GM11168 (cell line): ENCODE measurements around the gene KAZALD1.
"Not testable (repeated sequence)": the region's sequence is repeated elsewhere in the genome, so short reads cannot be mapped to it uniquely, and the experiment has no call there.

Source experiments
- in situ Hi-C: fragments of 300-500 bp; cut with MboI; formaldehyde crosslinking; loops from one replicate; pipeline ENCODE4 v1.12.0; 2022; ENCODE audit warnings: low sequenced_read_pairs; ENCODE audit not compliant: unreplicated experiment

Gene KAZALD1

DNA sequence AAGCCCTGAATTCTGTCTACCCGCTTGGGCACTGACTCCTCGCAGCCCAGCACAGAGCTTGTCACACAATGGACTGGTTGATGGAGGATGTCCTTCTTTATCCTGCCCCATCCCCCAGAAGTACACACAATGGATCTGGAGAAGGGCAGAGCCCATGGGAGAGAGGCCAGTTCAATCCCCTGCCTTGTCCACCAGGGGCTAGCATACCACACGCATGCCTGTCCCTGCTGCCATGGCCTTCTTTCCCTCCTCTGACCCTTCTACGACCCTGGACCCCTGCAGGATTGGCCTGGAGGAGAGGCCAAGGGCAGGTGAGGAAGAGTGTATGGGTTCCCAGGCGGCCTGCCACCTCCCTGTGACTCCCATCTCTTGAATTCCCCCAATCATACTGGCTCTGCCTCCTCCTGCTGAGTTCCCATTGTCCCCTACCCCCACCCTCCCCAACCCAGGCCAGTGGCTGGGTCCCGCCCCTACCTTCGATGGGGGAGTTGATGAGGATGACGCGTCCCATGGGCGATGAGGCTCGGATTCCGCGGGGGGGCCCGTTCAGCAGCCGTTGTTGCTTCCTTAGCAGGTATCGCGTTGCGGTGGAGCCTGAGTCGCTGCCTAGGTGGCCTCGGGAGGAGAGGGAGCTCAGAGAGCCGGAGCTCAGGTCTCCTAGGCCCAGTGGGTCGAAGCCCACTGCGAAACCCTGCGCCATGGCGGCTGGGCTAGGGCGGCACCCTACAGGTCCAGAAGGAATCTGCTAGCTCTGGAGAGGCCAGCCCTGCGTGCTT, 32.1 kb upstream of the KAZALD1 start:
- in situ Hi-C loops = no loop called here

DNA sequence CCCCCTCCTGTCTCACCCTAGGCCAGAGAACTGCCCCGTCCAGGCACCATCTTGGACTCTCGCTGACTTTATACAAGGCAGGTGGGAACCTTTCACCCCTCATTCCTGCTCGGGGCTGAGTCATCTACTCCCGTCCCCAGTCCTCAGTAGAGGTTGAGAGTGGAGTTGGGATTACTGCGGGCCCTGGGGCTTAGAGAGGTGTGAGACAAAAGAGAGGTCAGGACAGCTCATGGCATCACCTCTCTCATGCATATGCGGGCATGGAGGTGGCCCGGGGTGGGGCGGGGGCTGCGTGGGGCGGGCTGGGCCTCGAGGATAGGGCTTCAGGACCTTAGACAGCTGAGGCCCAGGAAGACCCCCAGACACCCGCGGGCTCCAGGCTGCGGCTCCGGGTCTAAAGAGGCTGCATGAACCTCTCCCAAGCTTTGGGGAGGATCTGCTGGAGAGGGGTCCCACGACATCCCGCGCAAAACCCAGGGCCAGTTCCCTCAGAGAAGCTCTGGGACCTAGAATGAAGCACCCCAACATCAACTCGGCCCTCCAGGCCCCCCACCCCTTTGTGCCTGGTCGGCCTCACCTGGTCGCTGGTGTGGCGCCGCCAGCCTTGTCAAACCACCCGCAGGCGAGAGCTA, 31.2 kb upstream of the KAZALD1 start:
- in situ Hi-C loops = no loop called here

DNA sequence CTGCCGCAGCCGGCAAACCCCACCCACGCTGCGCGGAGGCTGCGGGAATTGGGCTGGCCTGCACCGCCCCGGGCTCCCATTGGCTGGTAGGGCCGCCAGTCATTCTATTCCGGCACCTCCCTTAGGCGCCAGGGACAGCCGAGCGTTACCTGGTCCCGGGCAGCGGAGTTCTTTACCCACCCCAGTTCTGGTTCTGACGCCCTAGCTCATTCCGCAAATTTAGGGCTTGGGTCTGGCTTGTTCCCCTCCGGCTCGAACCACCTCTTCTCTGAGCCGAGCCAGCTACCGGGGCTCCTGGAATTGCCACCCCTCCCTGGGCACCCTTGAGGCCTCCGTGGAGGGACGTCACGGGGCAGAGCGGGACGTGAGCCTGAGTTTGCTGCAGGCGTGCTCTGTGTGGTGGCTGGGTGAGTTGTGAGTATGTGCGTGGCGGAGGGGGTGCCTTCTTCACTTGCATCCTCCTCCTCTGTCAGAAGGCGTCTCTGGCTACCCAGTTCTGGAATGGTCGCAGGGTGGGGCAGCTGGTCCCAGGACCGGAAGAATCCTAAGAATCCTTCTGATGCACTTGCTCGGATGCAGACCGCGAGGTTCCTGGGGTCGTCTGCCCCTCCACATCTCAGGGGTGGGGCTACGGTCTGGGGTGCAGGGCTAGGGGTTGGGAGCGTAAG, 30.5 kb upstream of the KAZALD1 start, which contains the start of the genes PDZD7 and SFXN3:
TSS of gene PDZD7 (minus strand) at position 2 of the 668 bp plus-strand sequence. CDS start 910 bp downstream, outside the sequence.
TSS of gene SFXN3 (plus strand) at position 107 of the 668 bp plus-strand sequence. CDS start 3,461 bp downstream, outside the sequence.
- in situ Hi-C loops = no loop called here

DNA sequence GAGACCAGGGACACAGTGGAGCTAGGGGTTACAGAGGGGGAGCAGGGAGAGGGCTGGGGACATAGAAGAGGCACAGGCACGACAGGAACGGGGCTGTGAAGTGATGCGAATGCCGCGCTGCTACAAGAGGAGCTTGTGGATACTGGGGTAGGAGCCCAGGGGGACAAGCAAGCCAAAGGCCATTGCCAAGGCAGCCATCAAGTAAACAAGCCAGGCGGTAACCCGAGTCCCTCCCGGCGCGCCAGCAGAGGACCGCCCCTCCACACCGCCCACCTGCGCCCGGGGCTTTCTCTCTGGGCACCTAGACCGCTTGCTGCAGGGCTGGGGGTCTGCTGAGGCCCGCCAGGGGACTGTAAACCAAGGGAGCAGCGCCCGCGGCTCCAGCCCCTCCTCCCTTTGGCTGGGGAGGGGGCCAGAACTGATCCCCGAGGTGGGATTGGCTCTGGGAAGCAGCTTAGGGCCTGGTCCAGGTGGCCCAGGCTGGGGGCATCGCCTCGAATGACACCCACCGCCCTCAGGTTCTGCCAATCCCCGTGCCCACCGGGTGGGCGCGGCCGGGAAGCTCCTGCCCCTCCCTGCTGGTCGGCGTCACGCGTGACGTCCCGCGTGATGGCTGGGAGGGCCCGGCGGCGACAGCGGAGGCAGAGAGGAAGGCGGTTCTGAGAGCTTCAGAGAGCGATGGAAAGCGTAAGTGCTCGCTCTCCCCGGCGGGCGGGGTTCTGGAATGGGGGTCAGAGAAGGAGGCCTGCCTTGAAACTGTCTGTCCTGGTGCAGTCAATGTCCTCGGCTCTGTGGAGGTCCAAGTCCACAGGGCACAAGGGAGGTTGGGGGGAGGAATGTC, 29.8 kb upstream of the KAZALD1 start:
- in situ Hi-C loops = no loop called here

DNA sequence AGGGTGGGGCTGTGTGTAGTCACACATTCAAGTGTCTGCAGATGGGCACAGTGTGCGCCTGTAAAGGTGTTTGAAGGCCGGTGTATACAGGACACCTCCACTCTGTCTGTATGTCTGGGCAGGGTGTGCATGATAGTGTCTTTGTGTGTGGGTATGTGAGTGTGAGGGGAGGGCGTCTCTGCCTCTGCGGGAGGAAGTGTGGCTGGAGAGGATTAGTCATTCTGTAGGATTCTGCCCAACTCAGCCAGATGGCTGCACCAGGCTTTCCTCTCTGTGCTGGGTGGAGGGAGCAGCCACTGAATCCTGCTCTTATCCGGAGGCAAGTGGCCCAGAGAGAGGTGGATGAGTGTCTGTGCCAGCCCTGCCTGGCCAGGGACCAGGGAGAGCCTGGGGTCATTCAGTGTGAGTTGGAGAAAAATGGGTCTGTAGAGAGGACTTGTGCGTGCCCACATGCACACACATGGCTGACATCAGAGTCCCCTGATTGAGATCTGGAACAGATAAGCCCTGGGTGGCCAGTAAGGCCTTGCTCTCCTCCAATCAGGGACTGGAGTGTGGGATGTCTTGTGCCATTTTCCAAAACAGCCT, 29.1 kb upstream of the KAZALD1 start:
- in situ Hi-C loops = no loop called here

DNA sequence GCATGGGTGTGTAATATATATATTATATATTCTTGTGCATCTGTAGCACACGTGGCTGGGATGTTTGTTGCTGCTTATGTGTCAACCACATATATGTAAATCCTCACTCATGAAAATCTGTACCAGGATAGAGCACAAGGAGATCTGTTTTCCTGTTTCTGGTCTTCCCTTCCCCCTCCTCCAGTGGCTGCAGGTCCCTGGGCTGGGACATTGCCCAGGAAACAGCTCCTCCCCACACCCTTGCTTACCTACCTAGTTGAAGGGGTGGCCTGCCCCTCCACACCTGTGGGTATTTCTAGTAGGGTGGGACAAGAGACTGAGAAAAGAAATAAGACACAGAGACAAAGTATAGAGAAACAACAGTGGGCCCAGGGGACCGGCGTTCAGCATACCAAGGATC, 28.5 kb upstream of the KAZALD1 start:
- in situ Hi-C loops = no loop called here

DNA sequence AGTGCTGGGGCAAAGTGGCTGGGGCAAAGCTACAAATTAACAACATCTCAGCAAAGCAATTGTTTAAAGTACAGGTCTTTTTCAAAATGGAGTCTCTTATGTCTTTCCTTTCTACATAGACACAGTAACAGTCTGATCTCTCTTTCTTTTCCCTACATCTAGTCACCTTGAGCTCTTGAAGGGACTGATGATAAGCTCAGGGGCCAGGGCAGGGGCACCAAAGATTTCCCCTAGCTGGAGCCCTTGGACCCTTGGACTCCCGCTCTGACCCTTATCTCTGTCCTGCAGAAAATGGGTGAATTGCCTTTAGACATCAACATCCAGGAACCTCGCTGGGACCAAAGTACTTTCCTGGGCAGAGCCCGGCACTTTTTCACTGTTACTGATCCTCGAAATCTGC, 27.4 kb upstream of the KAZALD1 start:
- in situ Hi-C loops = not testable (repeated sequence)

DNA sequence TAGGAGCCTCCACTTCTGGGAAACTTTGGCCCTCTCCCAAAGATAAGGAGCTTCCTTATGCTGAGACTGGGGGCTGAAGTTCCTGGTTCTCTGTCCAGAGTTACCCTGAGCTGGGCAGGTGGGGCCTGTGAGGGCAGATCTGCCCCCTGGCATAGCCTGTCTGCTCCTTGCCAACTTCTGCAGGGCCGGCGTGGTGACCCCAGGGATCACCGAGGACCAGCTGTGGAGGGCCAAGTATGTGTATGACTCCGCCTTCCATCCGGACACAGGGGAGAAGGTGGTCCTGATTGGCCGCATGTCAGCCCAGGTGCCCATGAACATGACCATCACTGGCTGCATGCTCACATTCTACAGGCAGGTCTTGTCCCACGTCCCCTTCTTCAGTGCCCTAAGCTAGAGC, 26.5 kb upstream of the KAZALD1 start:
- in situ Hi-C loops = no loop called here

DNA sequence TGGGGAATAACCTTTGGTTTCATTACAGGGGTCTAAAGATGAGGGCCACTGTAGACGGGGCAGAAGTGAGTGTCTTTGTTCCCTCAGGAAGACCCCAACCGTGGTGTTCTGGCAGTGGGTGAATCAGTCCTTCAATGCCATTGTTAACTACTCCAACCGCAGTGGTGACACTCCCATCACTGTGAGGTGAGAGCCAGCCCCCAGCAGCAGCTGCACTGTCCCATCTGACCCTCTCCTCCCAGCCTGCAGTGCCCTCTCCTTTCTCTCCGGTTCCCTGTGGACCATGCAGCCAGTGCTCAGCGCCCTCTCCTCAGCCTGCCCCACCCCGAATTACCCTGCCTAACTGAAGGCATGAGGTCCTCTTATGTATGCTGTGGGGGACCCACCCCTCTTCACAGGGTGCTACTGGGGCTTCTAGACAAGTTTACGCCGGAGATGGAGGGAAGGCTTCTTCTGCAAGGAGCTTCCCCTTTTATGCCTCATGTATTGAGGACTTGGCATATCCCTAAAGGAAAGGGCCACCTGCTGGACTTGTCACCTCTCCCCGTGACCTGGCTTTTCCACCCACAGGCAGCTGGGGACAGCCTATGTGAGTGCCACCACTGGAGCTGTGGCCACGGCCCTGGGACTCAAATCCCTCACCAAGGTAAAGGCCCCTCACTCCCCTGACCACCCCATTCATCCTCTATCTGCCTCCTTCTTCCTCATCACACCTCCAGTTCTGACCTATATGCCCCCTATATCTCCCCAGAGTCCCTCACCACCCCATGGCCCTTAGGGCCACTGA, 25.7 kb upstream of the KAZALD1 start:
- in situ Hi-C loops = no loop called here

DNA sequence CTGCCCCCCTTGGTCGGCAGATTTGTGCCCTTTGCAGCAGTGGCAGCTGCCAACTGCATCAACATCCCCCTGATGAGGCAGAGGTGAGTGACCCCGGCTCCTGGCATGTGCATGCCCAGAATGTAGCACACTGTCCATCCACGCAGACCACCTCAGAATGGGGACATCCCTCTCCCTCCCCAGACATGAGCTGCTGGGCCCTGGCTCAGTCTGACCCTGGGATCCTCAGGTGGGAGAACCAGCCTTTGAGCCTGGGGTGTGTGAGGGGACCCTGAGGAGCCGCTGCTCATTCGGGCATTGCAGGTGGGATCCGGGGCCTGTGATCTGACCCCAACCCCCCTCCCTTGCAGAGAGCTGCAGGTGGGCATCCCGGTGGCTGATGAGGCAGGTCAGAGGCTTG, 25.1 kb upstream of the KAZALD1 start:
- in situ Hi-C loops = no loop called here

DNA sequence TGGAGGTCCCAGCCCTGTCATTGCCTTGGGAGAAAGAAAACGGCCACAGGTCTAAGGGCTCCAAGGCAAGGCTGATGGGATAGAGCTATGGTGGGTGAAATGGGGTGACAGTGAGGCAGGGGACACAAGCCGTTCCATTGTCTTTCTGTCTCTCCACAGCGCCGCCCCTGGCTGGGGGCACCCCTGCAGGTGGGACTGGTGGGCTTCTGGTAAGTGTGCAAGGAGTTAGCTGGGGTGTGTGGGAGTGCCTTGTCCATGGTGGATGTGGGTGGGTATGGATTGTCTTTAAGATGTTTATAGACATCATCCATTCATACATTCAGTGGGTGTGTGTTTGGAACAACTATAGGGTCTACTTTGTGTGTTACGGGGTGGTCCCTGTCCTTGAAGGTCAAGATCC, 23.3 kb upstream of the KAZALD1 start:
- in situ Hi-C loops = no loop called here

DNA sequence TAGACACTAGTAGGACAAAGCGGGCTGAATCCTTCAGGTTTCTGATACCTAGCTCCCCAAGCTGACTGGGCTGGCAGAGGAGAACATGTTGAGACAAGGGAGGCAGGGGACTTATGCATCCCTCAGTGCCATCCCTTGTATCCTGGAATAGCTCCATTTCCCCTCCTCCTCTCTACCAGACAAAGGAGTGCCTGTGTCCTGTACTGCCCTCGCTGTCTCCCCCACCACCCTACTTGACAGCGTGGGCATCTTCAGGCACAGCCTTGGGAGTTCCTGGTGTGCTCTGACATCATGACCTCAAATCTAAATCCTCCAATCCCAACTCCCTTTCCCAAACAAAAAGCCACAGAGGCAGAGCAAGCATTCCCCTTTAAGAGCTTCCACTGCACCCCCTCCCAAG, 21.7 kb upstream of the KAZALD1 start:
- in situ Hi-C loops = no loop called here

DNA sequence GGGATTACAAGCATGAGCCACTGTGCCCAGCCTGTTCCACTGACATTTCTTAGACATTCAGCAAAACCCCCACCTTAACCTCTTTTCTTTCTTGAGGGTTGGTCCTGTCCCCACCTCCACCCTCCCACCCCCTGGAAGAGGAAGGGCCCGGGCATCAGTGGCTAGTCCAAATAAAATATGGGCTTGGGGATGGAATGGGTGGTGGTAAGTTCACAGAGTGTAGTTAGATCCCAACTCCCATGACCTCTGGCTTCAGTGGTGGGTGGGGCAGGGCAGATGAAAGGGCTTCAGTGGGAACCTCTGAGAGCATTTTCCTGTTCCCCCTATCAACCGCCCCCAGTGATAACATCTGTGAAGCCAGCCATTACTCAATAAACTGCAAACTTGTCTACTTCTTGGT, 20.9 kb upstream of the KAZALD1 start:
- in situ Hi-C loops = no loop called here

DNA sequence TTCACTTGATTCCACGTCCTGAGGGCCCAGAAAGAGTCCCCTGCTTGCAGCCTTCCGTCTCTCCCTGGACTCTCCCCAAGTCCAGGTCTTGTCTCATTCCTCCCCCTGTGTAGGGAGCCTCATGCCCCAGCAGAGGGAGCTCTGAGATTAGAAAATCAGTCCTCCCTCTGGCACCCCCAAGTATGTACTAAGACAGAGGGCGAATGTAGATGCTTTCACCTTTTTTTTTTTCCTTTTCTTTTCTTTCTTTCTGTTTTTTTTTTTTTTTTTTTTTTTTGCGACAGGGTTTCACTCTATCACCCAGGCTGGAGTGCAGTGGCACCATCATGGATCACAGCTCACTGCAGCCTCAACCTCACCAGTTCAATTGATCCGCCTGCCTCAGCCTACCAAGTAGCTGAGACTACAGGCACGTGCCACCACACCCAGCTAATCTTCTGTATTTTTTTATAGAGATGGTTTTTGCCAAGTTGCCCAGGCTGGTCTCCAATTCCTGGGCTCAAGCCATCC, 20.5 kb upstream of the KAZALD1 start:
- in situ Hi-C loops = no loop called here

DNA sequence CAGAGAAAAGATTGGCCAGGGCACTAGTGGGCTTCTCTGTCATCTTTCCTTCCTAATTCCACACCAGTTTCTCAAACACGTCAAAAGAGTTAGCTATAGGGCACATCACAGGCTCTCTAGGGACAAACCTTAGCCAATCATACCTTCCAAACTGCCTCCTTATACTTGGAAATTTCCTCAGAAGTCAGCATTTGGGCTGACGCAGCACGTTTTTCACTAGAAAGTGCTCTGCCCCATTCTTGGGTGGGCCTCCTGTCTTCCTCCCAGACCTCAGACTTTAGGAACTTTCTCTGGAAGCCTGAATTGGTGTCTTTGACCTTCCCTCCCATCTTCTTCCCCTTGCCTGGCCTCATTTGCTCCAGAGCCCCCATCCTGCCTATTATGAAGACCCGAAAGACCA, 19.7 kb upstream of the KAZALD1 start:
- in situ Hi-C loops = no loop called here

DNA sequence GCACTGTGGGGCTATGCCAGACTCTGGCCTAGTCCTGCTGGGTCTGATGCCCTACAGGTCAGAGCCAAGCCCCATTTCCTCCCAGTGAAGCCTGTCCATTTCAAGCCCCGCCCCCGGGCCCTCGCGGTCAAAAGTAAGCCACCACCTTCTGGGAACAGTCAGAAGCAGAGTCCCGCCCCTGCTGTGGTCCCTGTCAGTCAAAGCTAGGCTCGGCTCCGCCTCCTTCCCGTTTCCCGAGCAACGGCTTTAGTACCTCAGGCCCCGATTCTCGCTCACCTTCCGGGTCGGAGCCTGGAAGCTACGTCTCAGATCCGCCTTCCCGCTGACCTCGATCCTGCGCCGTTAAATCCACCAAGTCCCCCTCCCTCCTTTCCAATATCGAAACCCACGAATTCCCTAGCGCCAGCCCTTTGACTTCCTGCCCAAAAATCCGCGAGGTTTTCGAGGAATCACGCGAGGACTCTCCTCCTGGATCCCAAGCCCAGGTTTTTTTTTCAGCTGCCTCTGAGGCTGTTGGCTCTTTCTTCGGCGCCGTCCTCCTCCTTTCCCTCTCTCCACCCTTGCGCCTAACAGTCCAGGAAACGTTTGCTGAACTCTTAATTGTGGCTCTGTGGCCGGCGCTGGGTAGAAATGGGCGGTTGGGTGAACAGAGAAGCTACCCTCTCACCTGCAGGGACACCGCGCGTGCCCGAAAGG, 19.0 kb upstream of the KAZALD1 start:
- in situ Hi-C loops = no loop called here

DNA sequence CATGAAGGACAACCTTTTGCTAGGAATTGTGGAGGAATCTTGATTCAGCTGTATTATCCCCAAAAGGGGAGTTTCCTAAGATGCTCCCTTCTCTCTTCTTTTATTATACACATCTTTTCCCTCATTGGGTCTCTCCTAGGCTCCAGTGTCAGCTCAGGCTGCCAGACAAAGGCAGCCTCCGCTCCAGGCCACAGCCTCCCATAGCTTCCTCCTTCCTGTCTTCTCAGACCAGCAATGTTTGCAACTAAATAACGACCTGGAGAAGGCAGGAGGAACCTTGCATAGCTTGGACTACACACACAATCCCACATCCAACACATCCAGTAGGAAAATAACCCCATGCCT, 18.5 kb upstream of the KAZALD1 start:
- in situ Hi-C loops = no loop called here

DNA sequence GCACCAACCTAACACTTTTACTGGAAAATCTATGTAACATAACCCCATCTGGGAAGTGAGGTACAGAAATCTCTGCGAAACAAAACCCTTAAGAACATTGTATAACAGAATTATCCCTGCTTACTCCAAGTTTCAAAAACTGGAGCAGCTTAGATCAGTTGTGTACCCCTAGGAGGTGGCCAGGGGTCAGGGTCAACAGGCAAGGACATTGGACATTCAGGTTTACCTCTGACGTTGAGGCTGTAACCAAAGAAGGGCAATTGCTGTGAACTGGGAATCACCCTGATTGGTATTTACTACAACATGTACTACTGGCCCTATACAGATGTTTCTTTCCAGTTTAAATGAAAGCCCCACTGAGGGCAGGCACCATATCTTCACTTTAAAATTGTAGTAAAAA, 17.7 kb upstream of the KAZALD1 start:
- in situ Hi-C loops = no loop called here
